DOHH2 (cell line): ENCODE results near the gene CPAMD8.

Source experiments
- H3F3A ChIP-seq: fragments of 200-600 bp; sonication (generic), shearing (Covaris generic); 2 replicates; pipeline ENCODE4 v1.6.0; 2016; ENCODE audit warnings: antibody characterized with exemption, mild to moderate bottlenecking; ENCODE audit not compliant: control insufficient read depth, insufficient read depth
- H3K27ac ChIP-seq: fragments of 200-600 bp; sonication (generic); 2 replicates; pipeline ENCODE4 v1.5.1; 2014; ENCODE audit warnings: low read depth, mild to moderate bottlenecking, low read length, moderate library complexity
- H3K27me3 ChIP-seq: fragments of 200-600 bp; sonication (generic); 2 replicates; pipeline ENCODE4 v1.6.1; 2014; ENCODE audit warnings: mild to moderate bottlenecking, low read length, mixed read lengths; ENCODE audit not compliant: control insufficient read depth
- H3K36me3 ChIP-seq: fragments of 200-600 bp; sonication (generic); 2 replicates; pipeline ENCODE4 v1.6.1; 2014; ENCODE audit warnings: mild to moderate bottlenecking, low read length, moderate library complexity, mixed read lengths; ENCODE audit not compliant: control insufficient read depth
- H3K4me1 ChIP-seq: fragments of 200-600 bp; sonication (generic); 2 replicates; pipeline ENCODE4 v1.6.1; 2014; ENCODE audit warnings: mild to moderate bottlenecking, low read length, mixed read lengths; ENCODE audit not compliant: control insufficient read depth
- H3K4me2 ChIP-seq: fragments of 200-600 bp; sonication (generic); 2 replicates; pipeline ENCODE4 v1.6.0; 2014; ENCODE audit warnings: mild to moderate bottlenecking, low read length, moderate library complexity
- H3K4me3 ChIP-seq: fragments of 200-600 bp; sonication (generic); 2 replicates; pipeline ENCODE4 v1.5.1; 2014; ENCODE audit warnings: mild to moderate bottlenecking, low read length, mixed read lengths
- H3K79me2 ChIP-seq: fragments of 200-600 bp; sonication (generic); 2 replicates; pipeline ENCODE4 v1.6.1; 2014; ENCODE audit warnings: mild to moderate bottlenecking, low read length, mixed read lengths; ENCODE audit not compliant: control insufficient read depth
- H3K9me2 ChIP-seq: fragments of 200-600 bp; sonication (generic); replicated peaks from 2 replicates; pipeline ENCODE4 v1.6.1; 2014; ENCODE audit warnings: mild to moderate bottlenecking, low read length, mixed read lengths; ENCODE audit not compliant: control insufficient read depth
- H3K9me3 ChIP-seq: fragments of 200-600 bp; sonication (generic); 2 replicates; pipeline ENCODE4 v1.6.1; 2014; ENCODE audit warnings: antibody characterized with exemption, low read length, mixed read lengths; ENCODE audit not compliant: control insufficient read depth, insufficient read depth
- H4K20me1 ChIP-seq: fragments of 200-600 bp; sonication (generic); 2 replicates; pipeline ENCODE4 v1.6.0; 2014; ENCODE audit warnings: low read depth, mild to moderate bottlenecking, antibody characterized with exemption, low read length, moderate library complexity; ENCODE audit not compliant: control insufficient read depth, insufficient read depth
- CTCF ChIP-seq: fragments of 200-600 bp; sonication (generic); IDR thresholded peaks from one replicate; pipeline ENCODE4 v1.5.1; 2014; ENCODE audit warnings: antibody characterized with exemption, mild to moderate bottlenecking, low read depth, low read length; ENCODE audit not compliant: poor library complexity, severe bottlenecking
- EZH2phosphoT487 ChIP-seq: fragments of 200-600 bp; sonication (generic); IDR thresholded peaks from 2 replicates; pipeline ENCODE4 v1.6.1; 2017; ENCODE audit warnings: borderline replicate concordance, mild to moderate bottlenecking, antibody characterized with exemption, low read length, moderate library complexity, mixed read lengths

CPAMD8 gene

DNA sequence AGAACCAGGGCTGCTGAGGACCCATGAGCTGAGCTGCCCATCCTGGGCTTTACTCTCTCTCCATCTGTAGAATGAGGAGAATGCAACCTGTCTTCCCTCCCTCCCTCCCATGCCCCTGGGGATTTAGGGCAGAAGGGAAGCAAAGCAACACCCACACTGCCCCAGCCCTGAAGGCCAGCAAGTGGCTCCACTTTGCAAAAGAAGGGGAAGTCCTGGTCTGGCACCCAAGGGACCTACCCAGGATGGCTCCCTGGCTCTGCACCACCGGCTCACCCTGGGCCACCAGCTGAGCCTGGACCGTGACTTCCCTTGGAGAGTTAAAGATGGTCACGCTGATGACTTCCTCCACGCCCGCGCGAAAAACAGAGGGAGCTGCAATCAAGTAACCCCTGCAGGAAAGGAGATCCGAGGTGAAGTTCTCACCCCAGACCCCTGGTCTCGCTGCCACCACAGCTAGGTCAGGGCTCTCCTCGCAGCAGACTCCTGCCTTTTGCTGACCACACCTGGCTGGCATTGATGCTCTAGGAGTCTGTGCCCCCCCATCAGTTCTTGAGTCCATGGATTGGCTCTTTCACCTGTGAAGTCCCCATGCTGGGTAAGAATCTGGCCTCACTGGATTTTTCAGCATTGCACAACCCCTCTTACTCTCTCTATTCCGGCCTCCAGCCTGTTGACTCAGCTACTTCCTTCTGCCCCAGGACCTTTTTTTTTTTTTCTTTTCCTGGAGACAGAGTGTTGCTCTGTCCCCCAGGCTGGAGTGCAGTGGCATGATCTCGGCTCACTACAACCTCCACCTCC, 4.6 kb downstream of the CPAMD8 start:
- Histone ChIP-seq H3K4me2 (no peak overlapping the region), H3K4me1 (peaks cover 20% of the 10 kb centered on the region), H3K79me2 (no peaks in the 10 kb centered on the region), H3K9me3 (peaks cover 10% of the 10 kb centered on the region), H3K36me3 (no peaks in the 10 kb centered on the region), H3K27me3 (no peaks in the 10 kb centered on the region), H3F3A (peaks cover 3% of the 10 kb centered on the region; the same call in 1 of the 2 replicates), H3K9me2 (no peaks in the 10 kb centered on the region), H3K27ac (no peak overlapping the region), H4K20me1 (no peaks in the 10 kb centered on the region), H3K4me3 (no peak overlapping the region)
- TF ChIP-seq EZH2phosphoT487, result no peak
- no peak for TF ChIP-seq CTCF

DNA sequence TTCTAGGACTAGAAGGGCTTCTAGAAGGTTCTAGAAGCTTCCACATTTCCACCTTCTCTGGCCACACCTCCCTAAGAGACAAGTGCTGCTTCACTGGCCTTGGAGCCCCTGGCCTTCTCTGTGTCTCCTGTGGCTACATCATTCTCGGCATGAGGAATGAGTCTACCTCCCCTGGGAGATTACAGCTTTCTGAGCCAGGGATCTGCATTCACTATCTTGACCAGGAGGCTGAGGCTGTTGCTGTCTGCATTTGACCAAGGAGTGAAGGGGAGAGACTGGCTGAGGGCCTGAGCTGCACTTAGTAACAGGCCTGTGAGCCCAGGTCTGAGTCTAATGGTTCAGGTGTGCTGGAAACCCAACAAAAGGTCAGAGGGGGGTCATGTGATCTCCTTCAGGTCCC, 5.3 kb downstream of the CPAMD8 start:
- Histone ChIP-seq H3K9me3 (peaks cover 10% of the 10 kb centered on the region), H3K4me1 (peaks cover 20% of the 10 kb centered on the region), H3K36me3 (no peaks in the 10 kb centered on the region), H3F3A (peaks cover 3% of the 10 kb centered on the region; the same call in 1 of the 2 replicates), H3K4me3 (no peak overlapping the region), H3K4me2 (no peak overlapping the region), H3K9me2 (no peaks in the 10 kb centered on the region), H3K27ac (no peak overlapping the region), H3K79me2 (no peaks in the 10 kb centered on the region), H4K20me1 (no peaks in the 10 kb centered on the region), H3K27me3 (no peaks in the 10 kb centered on the region)
- TF ChIP-seq CTCF (no peak), EZH2phosphoT487 (no peak)

DNA sequence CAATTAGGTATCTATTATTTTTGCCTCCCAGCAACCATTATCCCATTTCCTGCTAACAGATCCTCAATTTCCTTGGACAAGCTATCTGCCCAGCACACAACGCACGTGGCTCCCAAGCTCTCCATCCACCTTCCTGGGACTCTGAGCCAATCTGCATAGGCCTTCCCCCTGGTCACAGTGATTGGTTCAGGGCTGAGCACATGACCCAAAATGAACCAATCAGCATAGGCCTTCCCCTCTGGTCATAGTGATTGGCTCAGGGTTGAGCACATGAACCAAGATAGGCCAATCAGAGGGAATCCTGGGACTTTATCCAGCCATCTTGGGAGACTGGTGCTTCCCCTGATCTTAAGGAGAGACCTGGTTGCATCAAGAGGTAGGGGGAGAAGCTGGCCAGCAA, 5.8 kb downstream of the CPAMD8 start:
- H3K9me3 ChIP-seq, result peaks cover 10% of the 10 kb centered on the region
- no peak overlapping the region for H3K27ac ChIP-seq
- H4K20me1 ChIP-seq, result no peaks in the 10 kb centered on the region
- no peak overlapping the region for H3K4me3 ChIP-seq
- H3K9me2 ChIP-seq, result no peaks in the 10 kb centered on the region
- peaks cover 20% of the 10 kb centered on the region for H3K4me1 ChIP-seq
- no peak overlapping the region for H3K4me2 ChIP-seq
- H3F3A ChIP-seq, result peaks cover 3% of the 10 kb centered on the region; the same call in 1 of the 2 replicates
- H3K27me3 ChIP-seq, result no peaks in the 10 kb centered on the region
- no peaks in the 10 kb centered on the region for H3K79me2 ChIP-seq
- TF ChIP-seq CTCF (no peak), EZH2phosphoT487 (no peak)
- H3K36me3 ChIP-seq, result no peaks in the 10 kb centered on the region
